Liver (tissue), 9 donors: Measurements from ENCODE around the gene TUBA3C. TPM values are rescaled to one million over a fixed set of nuclear protein-coding genes. Genes with fewer than 3 reads are reported as not detected.

Experiments used
- DNase-seq: peaks from one replicate; pipeline ENCODE4 v3.0.0-alpha.2; 2017; ENCODE audit warnings: low spot score
- H3K27ac ChIP-seq, 2 donors: one replicate each; pipeline ENCODE4 v1.7.0; 2013; ENCODE audit warnings: inconsistent platforms in 2 of 2, low read length in 2 of 2, control low read depth in 1 of 2, low read depth in 1 of 2, mild to moderate bottlenecking in 1 of 2
- H3K27me3 ChIP-seq, 4 donors: one replicate each; pipeline versions ENCODE4 v1.6.1 to v1.7.0; 2013; ENCODE audit warnings: low read length in 3 of 4, inconsistent platforms in 1 of 4, mild to moderate bottlenecking in 1 of 4, moderate library complexity in 1 of 4; ENCODE audit not compliant: control insufficient read depth in 4 of 4, insufficient read depth in 4 of 4
- H3K36me3 ChIP-seq, 4 donors: one replicate each; pipeline versions ENCODE4 v1.6.1 to v1.7.0; 2013; ENCODE audit warnings: low read length in 3 of 4, mild to moderate bottlenecking in 3 of 4, low read depth in 1 of 4, moderate library complexity in 1 of 4; ENCODE audit not compliant: control insufficient read depth in 4 of 4, insufficient read depth in 3 of 4
- H3K4me1 ChIP-seq, 4 donors: one replicate each; pipeline versions ENCODE4 v1.6.1 to v1.7.0; 2013; ENCODE audit warnings: low read length in 3 of 4, mild to moderate bottlenecking in 3 of 4, moderate library complexity in 1 of 4; ENCODE audit not compliant: control insufficient read depth in 4 of 4, insufficient read depth in 4 of 4
- H3K4me3 ChIP-seq, 3 donors: one replicate each; pipeline versions ENCODE4 v1.6.1 to v1.7.0; 2013; ENCODE audit warnings: low read length in 3 of 3, control low read depth in 1 of 3, low read depth in 1 of 3, mild to moderate bottlenecking in 1 of 3
- H3K9ac ChIP-seq, 2 donors: one replicate each; pipeline ENCODE4 v1.7.0; 2013; ENCODE audit warnings: low read length in 2 of 2, mild to moderate bottlenecking in 2 of 2, moderate library complexity in 2 of 2, control low read depth in 1 of 2, low read depth in 1 of 2
- H3K9me3 ChIP-seq, 4 donors: one replicate each; pipeline versions ENCODE4 v1.6.1 to v1.7.0; 2013; ENCODE audit warnings: low read length in 3 of 4; ENCODE audit not compliant: control insufficient read depth in 4 of 4
- ATF3 ChIP-seq: IDR thresholded peaks from 2 replicates; pipeline ENCODE4 v1.6.1; 2016; ENCODE audit warnings: antibody characterized with exemption
- CTCF ChIP-seq: fragments of 150-350 bp; IDR thresholded peaks from 2 replicates; pipeline ENCODE4 v1.5.1; 2017; ENCODE audit warnings: improper control_type of control experiment, low read depth, low read length; ENCODE audit not compliant: missing input control
- EGR1 ChIP-seq, 2 donors: IDR thresholded peaks; 2 replicates each; pipeline ENCODE4 v1.6.1; 2016 to 2018; ENCODE audit warnings: antibody characterized with exemption in 2 of 2, low read depth in 2 of 2
- FOXA1 ChIP-seq: IDR thresholded peaks from 2 replicates; pipeline ENCODE4 v1.6.1; 2016; ENCODE audit warnings: antibody characterized with exemption
- FOXA2 ChIP-seq: IDR thresholded peaks from 2 replicates; pipeline ENCODE4 v1.6.1; 2016; ENCODE audit warnings: antibody characterized with exemption
- GABPA ChIP-seq, 2 donors: IDR thresholded peaks in 1 of 2; conservative IDR thresholded peaks in 1 of 2; 2 replicates each; pipeline ENCODE4 v1.6.1; 2016; ENCODE audit warnings: antibody characterized with exemption in 2 of 2, mild to moderate bottlenecking in 1 of 2, moderate library complexity in 1 of 2
- HNF4A ChIP-seq, 2 donors: conservative IDR thresholded peaks; 2 replicates each; pipeline ENCODE4 v1.6.1; 2016; ENCODE audit warnings: antibody characterized with exemption in 2 of 2, mild to moderate bottlenecking in 2 of 2
- HNF4G ChIP-seq: IDR thresholded peaks from 2 replicates; pipeline ENCODE4 v1.6.1; 2016; ENCODE audit warnings: antibody characterized with exemption
- JUND ChIP-seq, 2 donors: IDR thresholded peaks; 2 replicates each; pipeline ENCODE4 v1.6.1; 2016; ENCODE audit warnings: antibody characterized with exemption in 2 of 2
- MAX ChIP-seq: IDR thresholded peaks from 2 replicates; pipeline ENCODE4 v1.6.1; 2016; ENCODE audit warnings: antibody characterized with exemption
- NR2F2 ChIP-seq: IDR thresholded peaks from 2 replicates; pipeline ENCODE4 v1.6.1; 2016; ENCODE audit warnings: antibody characterized with exemption
- RAD21 ChIP-seq, 2 donors: IDR thresholded peaks; 2 replicates each; pipeline ENCODE4 v1.6.1; 2016; ENCODE audit warnings: antibody characterized with exemption in 2 of 2, mild to moderate bottlenecking in 2 of 2
- REST ChIP-seq: IDR thresholded peaks from 2 replicates; pipeline ENCODE4 v1.6.1; 2016; ENCODE audit warnings: antibody characterized with exemption, mild to moderate bottlenecking
- RXRA ChIP-seq, 2 donors: IDR thresholded peaks; 2 replicates each; pipeline ENCODE4 v1.6.1; 2017 to 2018; ENCODE audit warnings: antibody characterized with exemption in 2 of 2, mild to moderate bottlenecking in 1 of 2
- SP1 ChIP-seq: IDR thresholded peaks from 2 replicates; pipeline ENCODE4 v1.6.1; 2018; ENCODE audit warnings: antibody characterized with exemption, mild to moderate bottlenecking
- TAF1 ChIP-seq: conservative IDR thresholded peaks from 2 replicates; pipeline ENCODE4 v1.6.1; 2016; ENCODE audit warnings: antibody characterized with exemption, mild to moderate bottlenecking
- YY1 ChIP-seq: IDR thresholded peaks from 2 replicates; pipeline ENCODE4 v1.6.1; 2016; ENCODE audit warnings: antibody characterized with exemption, mild to moderate bottlenecking
- WGBS: extraction: QIAGEN DNeasy Blood & Tissue Kit; methylation state at CpG from one replicate; pipeline ENCODE4 v1.1.7; 2013; 5-methylcytosine and 5-hydroxymethylcytosine counted together
- polyA plus RNA-seq, 2 donors: library from polyadenylated mRNA; stranded (reverse) in 1 of 2; unstranded in 1 of 2; fragments of 200-250 nt in 1 of 2; fragments of >200 nt in 1 of 2; fragmentation: Nextera tagmentation in 1 of 2; extraction: Ambion mirVana in 1 of 2; gene quantifications; one replicate each; pipeline versions ENCODE4 v1.2.1 to v1.2.3, GENCODE V29; 2013 to 2015
- total RNA-seq, 2 donors: library from RNA; depleted of rRNA; stranded (reverse); fragments of >200 nt; gene quantifications; one replicate each; pipeline ENCODE4 v1.2.3, GENCODE V29; 2014
- TF ChIP-seq, protein P1 (sequence below): IDR thresholded peaks from 2 replicates; pipeline ENCODE4 v1.6.1; 2016; ENCODE audit warnings: antibody characterized with exemption
- donor health status: healthy.
- donor health status: healthy.
- donor health status: healthy.
- donor health status: healthy.
- donor health status: healthy.

Gene TUBA3C
- total and polyA plus RNA-seq, 4 donors: not detected

- no peaks in the 10 kb centered on the region for H3K4me1 ChIP-seq
- H3K4me3 ChIP-seq: no peak overlapping the region
- no peaks in the 10 kb centered on the region for H3K36me3 ChIP-seq
- no peak overlapping the region for H3K27ac ChIP-seq
- no peaks in the 10 kb centered on the region for H3K27me3 ChIP-seq
- H3K9ac ChIP-seq: no peak overlapping the region
- no peak for TF ChIP-seq RAD21 (IDR thresholded peaks at IDR 0.05)
- TF ChIP-seq SP1: no peak
- no peak for TF ChIP-seq ATF3
- TF ChIP-seq JUND (IDR thresholded peaks at IDR 0.05): no peak
- TF ChIP-seq RXRA (IDR thresholded peaks at IDR 0.05): no peak
- no peak for TF ChIP-seq HNF4G
- no peak for TF ChIP-seq MAX
- no peak for TF ChIP-seq TAF1
- TF ChIP-seq HNF4A (conservative IDR thresholded peaks at IDR 0.05): no peak
- no peak for TF ChIP-seq YY1
- no peak for TF ChIP-seq NR2F2
- no peak for TF ChIP-seq FOXA1
- no peak for TF ChIP-seq REST
- TF ChIP-seq CTCF: no peak
- TF ChIP-seq, protein P1, sequence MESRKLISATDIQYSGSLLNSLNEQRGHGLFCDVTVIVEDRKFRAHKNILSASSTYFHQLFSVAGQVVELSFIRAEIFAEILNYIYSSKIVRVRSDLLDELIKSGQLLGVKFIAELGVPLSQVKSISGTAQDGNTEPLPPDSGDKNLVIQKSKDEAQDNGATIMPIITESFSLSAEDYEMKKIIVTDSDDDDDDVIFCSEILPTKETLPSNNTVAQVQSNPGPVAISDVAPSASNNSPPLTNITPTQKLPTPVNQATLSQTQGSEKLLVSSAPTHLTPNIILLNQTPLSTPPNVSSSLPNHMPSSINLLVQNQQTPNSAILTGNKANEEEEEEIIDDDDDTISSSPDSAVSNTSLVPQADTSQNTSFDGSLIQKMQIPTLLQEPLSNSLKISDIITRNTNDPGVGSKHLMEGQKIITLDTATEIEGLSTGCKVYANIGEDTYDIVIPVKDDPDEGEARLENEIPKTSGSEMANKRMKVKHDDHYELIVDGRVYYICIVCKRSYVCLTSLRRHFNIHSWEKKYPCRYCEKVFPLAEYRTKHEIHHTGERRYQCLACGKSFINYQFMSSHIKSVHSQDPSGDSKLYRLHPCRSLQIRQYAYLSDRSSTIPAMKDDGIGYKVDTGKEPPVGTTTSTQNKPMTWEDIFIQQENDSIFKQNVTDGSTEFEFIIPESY: no peak
- no peak for TF ChIP-seq FOXA2
- TF ChIP-seq EGR1 (IDR thresholded peaks at IDR 0.05; ENCODE audit: low read depth in 2 of 2): no peak
- TF ChIP-seq GABPA (IDR thresholded peaks at IDR 0.05 in 1 of 2, conservative IDR thresholded peaks at IDR 0.05 in 1 of 2): no peak
- no peaks in the 10 kb centered on the region for H3K9me3 ChIP-seq
- WGBS: 61% methylated on average over 5 of the region's 5 CpGs
- DNase-seq: no peak
These were observed 4.4 kb upstream of the TUBA3C start for GRCh38 chr13:19185865-19186645.
